Measurements from ENCODE around the gene STYXL2.
A peak's percentile ranks its signal among the peaks of the same experiment; 100 is the strongest.

Gene STYXL2

GRCh38 chr1:167110586-167110985 lies 16.7 kb downstream of the STYXL2 start:
- no peak for DNase-seq

GRCh38 chr1:167111868-167112709 lies 18.2 kb downstream of the STYXL2 start:
- DNase-seq, result no peak

- DNase-seq, result no peak
Observed at GRCh38 chr1:167114725-167115124, 20.9 kb downstream of the STYXL2 start.

- DNase-seq, result no peak
Observed at GRCh38 chr1:167115655-167116054, 21.8 kb downstream of the STYXL2 start.

GRCh38 chr1:167116174-167116573 lies 22.3 kb downstream of the STYXL2 start:
- no peak for DNase-seq

GRCh38 chr1:167117225-167117624 lies 23.4 kb downstream of the STYXL2 start:
- no peak for DNase-seq

GRCh38 chr1:167118188-167118587 lies 24.3 kb downstream of the STYXL2 start:
- DNase-seq, result no peak

GRCh38 chr1:167119696-167120095 lies 25.8 kb downstream of the STYXL2 start:
- no peak for DNase-seq

GRCh38 chr1:167120899-167121298 lies 27.0 kb downstream of the STYXL2 start:
- no peak for DNase-seq

GRCh38 chr1:167121375-167122120 lies 27.7 kb downstream of the STYXL2 start:
- peak; percentile 11 for DNase-seq

GRCh38 chr1:167122121-167122480 lies 28.2 kb downstream of the STYXL2 start:
- DNase-seq, result no peak

- DNase-seq, result no peak
Observed at GRCh38 chr1:167122568-167122967, 28.7 kb downstream of the STYXL2 start.

- no peak for DNase-seq
Observed at GRCh38 chr1:167126317-167126716, 32.4 kb downstream of the STYXL2 start.

GRCh38 chr1:167126811-167127210 lies 32.9 kb downstream of the STYXL2 start:
- DNase-seq, result no peak

GRCh38 chr1:167127236-167127635 lies 33.4 kb downstream of the STYXL2 start:
- no peak for DNase-seq

- DNase-seq, result no peak
Observed at GRCh38 chr1:167127661-167128060, 33.8 kb downstream of the STYXL2 start.

GRCh38 chr1:167128261-167129227 lies 34.7 kb downstream of the STYXL2 start:
- DNase-seq, result no peak

GRCh38 chr1:167130829-167131510 lies 37.1 kb downstream of the STYXL2 start:
- DNase-seq, result no peak

GRCh38 chr1:167132301-167133010 lies 38.6 kb downstream of the STYXL2 start:
- DNase-seq, result no peak

GRCh38 chr1:167135281-167135840 lies 41.5 kb downstream of the STYXL2 start:
- no peak for DNase-seq

- peak; percentile 46 for DNase-seq
Observed at GRCh38 chr1:167136191-167136614, 42.3 kb downstream of the STYXL2 start.

All from fibroblast of skin of scalp (primary cell).